Measurements from ENCODE around the gene SLC11A1.

The SLC11A1 gene, protein sequence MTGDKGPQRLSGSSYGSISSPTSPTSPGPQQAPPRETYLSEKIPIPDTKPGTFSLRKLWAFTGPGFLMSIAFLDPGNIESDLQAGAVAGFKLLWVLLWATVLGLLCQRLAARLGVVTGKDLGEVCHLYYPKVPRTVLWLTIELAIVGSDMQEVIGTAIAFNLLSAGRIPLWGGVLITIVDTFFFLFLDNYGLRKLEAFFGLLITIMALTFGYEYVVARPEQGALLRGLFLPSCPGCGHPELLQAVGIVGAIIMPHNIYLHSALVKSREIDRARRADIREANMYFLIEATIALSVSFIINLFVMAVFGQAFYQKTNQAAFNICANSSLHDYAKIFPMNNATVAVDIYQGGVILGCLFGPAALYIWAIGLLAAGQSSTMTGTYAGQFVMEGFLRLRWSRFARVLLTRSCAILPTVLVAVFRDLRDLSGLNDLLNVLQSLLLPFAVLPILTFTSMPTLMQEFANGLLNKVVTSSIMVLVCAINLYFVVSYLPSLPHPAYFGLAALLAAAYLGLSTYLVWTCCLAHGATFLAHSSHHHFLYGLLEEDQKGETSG

GRCh38 chr2:218381916-218382366, at the start of gene SLC11A1:
TSS of gene SLC11A1 (plus strand) at chr2:218382273. CDS start at chr2:218382369, 96 bp downstream.
- ATAC-seq, result no peak
- TF ChIP-seq ESRRG (CRISPR knock-in tag; IDR thresholded peaks at IDR 0.05) (no peak), ZFP30 (CRISPR knock-in tag; IDR thresholded peaks at IDR 0.05) (no peak), ZFP3 (CRISPR knock-in tag; IDR thresholded peaks at IDR 0.05) (no peak), ZC3H10 (CRISPR knock-in tag; IDR thresholded peaks at IDR 0.05) (no peak), PPARA (CRISPR knock-in tag; IDR thresholded peaks at IDR 0.05; ENCODE audit: borderline replicate concordance) (no peak), TCF4 (CRISPR knock-in tag; IDR thresholded peaks at IDR 0.05; ENCODE audit: borderline replicate concordance) (no peak), GLIS3 (CRISPR knock-in tag; IDR thresholded peaks at IDR 0.05) (no peak)

DNA sequence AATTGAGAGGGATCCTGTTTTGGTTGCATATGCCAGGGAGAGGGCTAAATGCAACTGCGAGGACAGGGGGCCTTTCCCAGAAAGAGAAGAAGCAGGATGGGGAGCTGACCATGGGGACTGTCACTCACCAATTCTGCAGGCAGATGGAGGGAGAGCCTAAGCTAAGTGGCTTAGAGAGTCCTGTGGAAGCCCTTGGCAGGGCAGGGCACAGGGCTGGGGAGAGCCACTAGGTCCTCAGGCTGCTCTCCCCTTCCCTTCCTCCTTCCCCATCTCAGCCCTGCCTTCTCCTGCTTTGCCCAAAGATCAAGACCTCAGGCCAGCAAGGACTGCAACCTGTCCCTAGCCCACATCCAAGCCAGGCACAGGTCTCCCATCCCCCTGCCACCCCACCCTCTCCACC, 49.8 kb upstream of the SLC11A1 start:
- ATAC-seq, result no peak
- no peak for TF ChIP-seq ZNF8 (CRISPR knock-in tag; IDR thresholded peaks at IDR 0.05)
- TF ChIP-seq, protein P1, sequence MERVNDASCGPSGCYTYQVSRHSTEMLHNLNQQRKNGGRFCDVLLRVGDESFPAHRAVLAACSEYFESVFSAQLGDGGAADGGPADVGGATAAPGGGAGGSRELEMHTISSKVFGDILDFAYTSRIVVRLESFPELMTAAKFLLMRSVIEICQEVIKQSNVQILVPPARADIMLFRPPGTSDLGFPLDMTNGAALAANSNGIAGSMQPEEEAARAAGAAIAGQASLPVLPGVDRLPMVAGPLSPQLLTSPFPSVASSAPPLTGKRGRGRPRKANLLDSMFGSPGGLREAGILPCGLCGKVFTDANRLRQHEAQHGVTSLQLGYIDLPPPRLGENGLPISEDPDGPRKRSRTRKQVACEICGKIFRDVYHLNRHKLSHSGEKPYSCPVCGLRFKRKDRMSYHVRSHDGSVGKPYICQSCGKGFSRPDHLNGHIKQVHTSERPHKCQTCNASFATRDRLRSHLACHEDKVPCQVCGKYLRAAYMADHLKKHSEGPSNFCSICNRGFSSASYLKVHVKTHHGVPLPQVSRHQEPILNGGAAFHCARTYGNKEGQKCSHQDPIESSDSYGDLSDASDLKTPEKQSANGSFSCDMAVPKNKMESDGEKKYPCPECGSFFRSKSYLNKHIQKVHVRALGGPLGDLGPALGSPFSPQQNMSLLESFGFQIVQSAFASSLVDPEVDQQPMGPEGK (CRISPR knock-in tag; IDR thresholded peaks at IDR 0.05; ENCODE audit: borderline replicate concordance), result no peak
- TF ChIP-seq TCF4 (CRISPR knock-in tag; IDR thresholded peaks at IDR 0.05; ENCODE audit: borderline replicate concordance), result no peak
- TF ChIP-seq RARB (CRISPR knock-in tag; IDR thresholded peaks at IDR 0.05), result no peak
- no peak for TF ChIP-seq ISL1 (CRISPR knock-in tag; IDR thresholded peaks at IDR 0.05)
- no peak for TF ChIP-seq ESRRG (CRISPR knock-in tag; IDR thresholded peaks at IDR 0.05)
- TF ChIP-seq, protein P2, sequence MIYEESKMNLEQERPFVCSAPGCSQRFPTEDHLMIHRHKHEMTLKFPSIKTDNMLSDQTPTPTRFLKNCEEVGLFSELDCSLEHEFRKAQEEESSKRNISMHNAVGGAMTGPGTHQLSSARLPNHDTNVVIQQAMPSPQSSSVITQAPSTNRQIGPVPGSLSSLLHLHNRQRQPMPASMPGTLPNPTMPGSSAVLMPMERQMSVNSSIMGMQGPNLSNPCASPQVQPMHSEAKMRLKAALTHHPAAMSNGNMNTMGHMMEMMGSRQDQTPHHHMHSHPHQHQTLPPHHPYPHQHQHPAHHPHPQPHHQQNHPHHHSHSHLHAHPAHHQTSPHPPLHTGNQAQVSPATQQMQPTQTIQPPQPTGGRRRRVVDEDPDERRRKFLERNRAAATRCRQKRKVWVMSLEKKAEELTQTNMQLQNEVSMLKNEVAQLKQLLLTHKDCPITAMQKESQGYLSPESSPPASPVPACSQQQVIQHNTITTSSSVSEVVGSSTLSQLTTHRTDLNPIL (CRISPR knock-in tag; IDR thresholded peaks at IDR 0.05; ENCODE audit: low read depth), result no peak
- TF ChIP-seq CSDC2 (CRISPR knock-in tag; IDR thresholded peaks at IDR 0.05), result no peak
- no peak for TF ChIP-seq PPARA (CRISPR knock-in tag; IDR thresholded peaks at IDR 0.05; ENCODE audit: borderline replicate concordance)
- TF ChIP-seq ZC3H10 (CRISPR knock-in tag; IDR thresholded peaks at IDR 0.05), result no peak
- no peak for TF ChIP-seq ZNF70 (CRISPR knock-in tag; IDR thresholded peaks at IDR 0.05)
- no peak for TF ChIP-seq ZFP30 (CRISPR knock-in tag; IDR thresholded peaks at IDR 0.05)
- no peak for TF ChIP-seq ZFP3 (CRISPR knock-in tag; IDR thresholded peaks at IDR 0.05)
- no peak for TF ChIP-seq TOX (CRISPR knock-in tag; IDR thresholded peaks at IDR 0.05; ENCODE audit: borderline replicate concordance)
- TF ChIP-seq, protein P3, sequence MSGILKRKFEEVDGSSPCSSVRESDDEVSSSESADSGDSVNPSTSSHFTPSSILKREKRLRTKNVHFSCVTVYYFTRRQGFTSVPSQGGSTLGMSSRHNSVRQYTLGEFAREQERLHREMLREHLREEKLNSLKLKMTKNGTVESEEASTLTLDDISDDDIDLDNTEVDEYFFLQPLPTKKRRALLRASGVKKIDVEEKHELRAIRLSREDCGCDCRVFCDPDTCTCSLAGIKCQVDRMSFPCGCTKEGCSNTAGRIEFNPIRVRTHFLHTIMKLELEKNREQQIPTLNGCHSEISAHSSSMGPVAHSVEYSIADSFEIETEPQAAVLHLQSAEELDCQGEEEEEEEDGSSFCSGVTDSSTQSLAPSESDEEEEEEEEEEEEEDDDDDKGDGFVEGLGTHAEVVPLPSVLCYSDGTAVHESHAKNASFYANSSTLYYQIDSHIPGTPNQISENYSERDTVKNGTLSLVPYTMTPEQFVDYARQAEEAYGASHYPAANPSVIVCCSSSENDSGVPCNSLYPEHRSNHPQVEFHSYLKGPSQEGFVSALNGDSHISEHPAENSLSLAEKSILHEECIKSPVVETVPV (CRISPR knock-in tag; IDR thresholded peaks at IDR 0.05), result no peak
- TF ChIP-seq ZNF565 (CRISPR knock-in tag; conservative IDR thresholded peaks at IDR 0.05; ENCODE audit: low read depth), result no peak
- TF ChIP-seq, protein P4, sequence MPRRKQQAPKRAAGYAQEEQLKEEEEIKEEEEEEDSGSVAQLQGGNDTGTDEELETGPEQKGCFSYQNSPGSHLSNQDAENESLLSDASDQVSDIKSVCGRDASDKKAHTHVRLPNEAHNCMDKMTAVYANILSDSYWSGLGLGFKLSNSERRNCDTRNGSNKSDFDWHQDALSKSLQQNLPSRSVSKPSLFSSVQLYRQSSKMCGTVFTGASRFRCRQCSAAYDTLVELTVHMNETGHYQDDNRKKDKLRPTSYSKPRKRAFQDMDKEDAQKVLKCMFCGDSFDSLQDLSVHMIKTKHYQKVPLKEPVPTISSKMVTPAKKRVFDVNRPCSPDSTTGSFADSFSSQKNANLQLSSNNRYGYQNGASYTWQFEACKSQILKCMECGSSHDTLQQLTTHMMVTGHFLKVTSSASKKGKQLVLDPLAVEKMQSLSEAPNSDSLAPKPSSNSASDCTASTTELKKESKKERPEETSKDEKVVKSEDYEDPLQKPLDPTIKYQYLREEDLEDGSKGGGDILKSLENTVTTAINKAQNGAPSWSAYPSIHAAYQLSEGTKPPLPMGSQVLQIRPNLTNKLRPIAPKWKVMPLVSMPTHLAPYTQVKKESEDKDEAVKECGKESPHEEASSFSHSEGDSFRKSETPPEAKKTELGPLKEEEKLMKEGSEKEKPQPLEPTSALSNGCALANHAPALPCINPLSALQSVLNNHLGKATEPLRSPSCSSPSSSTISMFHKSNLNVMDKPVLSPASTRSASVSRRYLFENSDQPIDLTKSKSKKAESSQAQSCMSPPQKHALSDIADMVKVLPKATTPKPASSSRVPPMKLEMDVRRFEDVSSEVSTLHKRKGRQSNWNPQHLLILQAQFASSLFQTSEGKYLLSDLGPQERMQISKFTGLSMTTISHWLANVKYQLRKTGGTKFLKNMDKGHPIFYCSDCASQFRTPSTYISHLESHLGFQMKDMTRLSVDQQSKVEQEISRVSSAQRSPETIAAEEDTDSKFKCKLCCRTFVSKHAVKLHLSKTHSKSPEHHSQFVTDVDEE (CRISPR knock-in tag; IDR thresholded peaks at IDR 0.05), result no peak
- TF ChIP-seq SNAI2 (CRISPR knock-in tag; IDR thresholded peaks at IDR 0.05), result no peak
- TF ChIP-seq, protein P5, sequence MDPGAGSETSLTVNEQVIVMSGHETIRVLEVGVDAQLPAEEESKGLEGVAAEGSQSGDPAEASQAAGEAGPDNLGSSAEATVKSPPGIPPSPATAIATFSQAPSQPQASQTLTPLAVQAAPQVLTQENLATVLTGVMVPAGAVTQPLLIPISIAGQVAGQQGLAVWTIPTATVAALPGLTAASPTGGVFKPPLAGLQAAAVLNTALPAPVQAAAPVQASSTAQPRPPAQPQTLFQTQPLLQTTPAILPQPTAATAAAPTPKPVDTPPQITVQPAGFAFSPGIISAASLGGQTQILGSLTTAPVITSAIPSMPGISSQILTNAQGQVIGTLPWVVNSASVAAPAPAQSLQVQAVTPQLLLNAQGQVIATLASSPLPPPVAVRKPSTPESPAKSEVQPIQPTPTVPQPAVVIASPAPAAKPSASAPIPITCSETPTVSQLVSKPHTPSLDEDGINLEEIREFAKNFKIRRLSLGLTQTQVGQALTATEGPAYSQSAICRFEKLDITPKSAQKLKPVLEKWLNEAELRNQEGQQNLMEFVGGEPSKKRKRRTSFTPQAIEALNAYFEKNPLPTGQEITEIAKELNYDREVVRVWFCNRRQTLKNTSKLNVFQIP (CRISPR knock-in tag; IDR thresholded peaks at IDR 0.05; ENCODE audit: borderline replicate concordance, low read depth), result no peak
